AG04450 (cell line): Measurements from ENCODE around the gene SLC25A13. TPM values are rescaled to one million over a fixed set of nuclear protein-coding genes. Genes with fewer than 3 reads are reported as not detected.

Experiments
- CTCF ChIA-PET: fragments of 300-600, 350-600 bp; formaldehyde crosslinking; extraction: SDS; loops from one replicate; lab custom pipeline; 2022; ENCODE audit warnings: antibody characterized with exemption, inconsistent platforms; lab: Charles Lee
- POLR2A ChIA-PET: fragments of 350-600 bp; formaldehyde crosslinking; extraction: SDS; loops from one replicate; lab custom pipeline; 2021; ENCODE audit warnings: antibody characterized with exemption, inconsistent platforms; lab: Yijun Ruan, JAX
- DNase-seq: peaks from one replicate; pipeline ENCODE4 v3.0.0-alpha.2; 2011; ENCODE audit warnings: low read depth, low spot score
- H3K27ac ChIP-seq: one replicate; pipeline ENCODE4 v1.5.1; 2012; ENCODE audit warnings: low read depth, low read length, control low read depth
- H3K27me3 ChIP-seq: one replicate; pipeline ENCODE4 v1.6.0; 2012; ENCODE audit warnings: low read length; ENCODE audit not compliant: control insufficient read depth, insufficient read depth
- H3K4me3 ChIP-seq: 2 replicates; pipeline ENCODE4 v1.5.1; 2011; ENCODE audit warnings: mild to moderate bottlenecking, low read depth, low read length, control low read depth
- H3K9me3 ChIP-seq: 2 replicates; pipeline ENCODE4 v1.5.1; 2012; ENCODE audit warnings: low read length; ENCODE audit not compliant: control insufficient read depth, insufficient read depth
- polyA plus RNA-seq: library from polyadenylated mRNA; depleted of rRNA; stranded (reverse); fragments of >200 nt; gene quantifications from 2 replicates; pipeline ENCODE4 v1.2.3, GENCODE V29; 2011
- TF ChIP-seq, protein P1 (sequence below): IDR thresholded peaks from 2 replicates; pipeline ENCODE4 v1.5.1; 2011; ENCODE audit warnings: low read depth, low read length, control low read depth, inconsistent platforms

Gene SLC25A13
- polyA plus RNA-seq, 1 experiment, result 17.3 TPM

- no peak for DNase-seq
- Histone ChIP-seq H3K9me3 (no peaks in the 10 kb centered on the region), H3K27me3 (no peaks in the 10 kb centered on the region), H3K27ac (no peak overlapping the region), H3K4me3 (no peak overlapping the region)
- POLR2A ChIA-PET, result no interaction called here
- TF ChIP-seq, protein P1, sequence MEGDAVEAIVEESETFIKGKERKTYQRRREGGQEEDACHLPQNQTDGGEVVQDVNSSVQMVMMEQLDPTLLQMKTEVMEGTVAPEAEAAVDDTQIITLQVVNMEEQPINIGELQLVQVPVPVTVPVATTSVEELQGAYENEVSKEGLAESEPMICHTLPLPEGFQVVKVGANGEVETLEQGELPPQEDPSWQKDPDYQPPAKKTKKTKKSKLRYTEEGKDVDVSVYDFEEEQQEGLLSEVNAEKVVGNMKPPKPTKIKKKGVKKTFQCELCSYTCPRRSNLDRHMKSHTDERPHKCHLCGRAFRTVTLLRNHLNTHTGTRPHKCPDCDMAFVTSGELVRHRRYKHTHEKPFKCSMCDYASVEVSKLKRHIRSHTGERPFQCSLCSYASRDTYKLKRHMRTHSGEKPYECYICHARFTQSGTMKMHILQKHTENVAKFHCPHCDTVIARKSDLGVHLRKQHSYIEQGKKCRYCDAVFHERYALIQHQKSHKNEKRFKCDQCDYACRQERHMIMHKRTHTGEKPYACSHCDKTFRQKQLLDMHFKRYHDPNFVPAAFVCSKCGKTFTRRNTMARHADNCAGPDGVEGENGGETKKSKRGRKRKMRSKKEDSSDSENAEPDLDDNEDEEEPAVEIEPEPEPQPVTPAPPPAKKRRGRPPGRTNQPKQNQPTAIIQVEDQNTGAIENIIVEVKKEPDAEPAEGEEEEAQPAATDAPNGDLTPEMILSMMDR, result no peak
- CTCF ChIA-PET, result interaction anchor here (1.2 kb wide), 1 partner anchor 16 kb away, joined by 3 read pairs; no protein-coding TSS in a partner anchor
These were observed 178.2 kb downstream of the SLC25A13 start for GRCh38 chr7:96143495-96144259.

- DNase-seq, result no peak
- ChIA-PET POLR2A (no interaction called here), CTCF (no interaction called here)
- Histone ChIP-seq H3K27me3 (no peaks in the 10 kb centered on the region), H3K4me3 (no peak overlapping the region), H3K9me3 (no peaks in the 10 kb centered on the region), H3K27ac (no peak overlapping the region)
- TF ChIP-seq, protein P1, result no peak
These were observed 185.2 kb downstream of the SLC25A13 start for GRCh38 chr7:96136600-96137239.

GRCh38 chr7:96135241-96135640, 186.7 kb downstream of the SLC25A13 start:
- POLR2A ChIA-PET, result no interaction called here
- TF ChIP-seq, protein P1, result no peak
- H3K9me3 ChIP-seq, result no peaks in the 10 kb centered on the region
- no peak overlapping the region for H3K4me3 ChIP-seq
- DNase-seq, result no peak
- CTCF ChIA-PET, result no interaction called here
- H3K27me3 ChIP-seq, result no peaks in the 10 kb centered on the region
- H3K27ac ChIP-seq, result no peak overlapping the region

GRCh38 chr7:96131525-96131924, 190.4 kb downstream of the SLC25A13 start:
- Histone ChIP-seq H3K9me3 (no peaks in the 10 kb centered on the region), H3K27me3 (no peaks in the 10 kb centered on the region), H3K4me3 (no peak overlapping the region), H3K27ac (no peak overlapping the region)
- TF ChIP-seq, protein P1, result no peak
- DNase-seq, result no peak
- ChIA-PET CTCF (no interaction called here), POLR2A (no interaction called here)

DNA sequence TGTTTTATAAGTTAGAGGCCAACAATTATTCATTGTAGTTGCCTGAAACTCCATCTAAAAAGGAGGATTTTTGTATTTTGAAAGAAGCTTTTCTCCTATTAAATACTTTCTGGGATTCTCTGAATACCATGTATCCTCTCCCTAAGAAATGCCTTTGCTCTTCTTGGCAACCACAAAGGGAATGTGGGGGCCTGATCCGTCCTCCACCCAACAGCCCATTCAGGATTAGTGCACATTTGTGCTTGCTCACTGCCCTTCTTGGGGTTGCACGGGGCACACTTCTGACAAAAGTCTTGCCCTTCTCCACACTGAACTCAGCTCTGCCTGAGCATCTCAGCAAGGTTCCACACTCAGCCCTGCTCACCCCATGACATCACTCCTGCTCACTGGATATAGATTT, 194.2 kb downstream of the SLC25A13 start:
- Histone ChIP-seq H3K4me3 (no peak overlapping the region), H3K9me3 (no peaks in the 10 kb centered on the region), H3K27ac (no peak overlapping the region), H3K27me3 (no peaks in the 10 kb centered on the region)
- TF ChIP-seq, protein P1, result no peak
- ChIA-PET POLR2A (no interaction called here), CTCF (interaction anchor here (1.1 kb wide), 1 partner anchor 16 kb away, joined by 3 read pairs; no protein-coding TSS in a partner anchor)
- DNase-seq, result no peak
